Measurements from ENCODE around the gene CCDC51.

GRCh38 chr3:48428088-48428571, 11.8 kb downstream of the CCDC51 start:
- no peak for TF ChIP-seq CTCF (conservative IDR thresholded peaks at IDR 0.05; ENCODE audit: low read depth in 2 of 2)
- TF ChIP-seq, protein P1, sequence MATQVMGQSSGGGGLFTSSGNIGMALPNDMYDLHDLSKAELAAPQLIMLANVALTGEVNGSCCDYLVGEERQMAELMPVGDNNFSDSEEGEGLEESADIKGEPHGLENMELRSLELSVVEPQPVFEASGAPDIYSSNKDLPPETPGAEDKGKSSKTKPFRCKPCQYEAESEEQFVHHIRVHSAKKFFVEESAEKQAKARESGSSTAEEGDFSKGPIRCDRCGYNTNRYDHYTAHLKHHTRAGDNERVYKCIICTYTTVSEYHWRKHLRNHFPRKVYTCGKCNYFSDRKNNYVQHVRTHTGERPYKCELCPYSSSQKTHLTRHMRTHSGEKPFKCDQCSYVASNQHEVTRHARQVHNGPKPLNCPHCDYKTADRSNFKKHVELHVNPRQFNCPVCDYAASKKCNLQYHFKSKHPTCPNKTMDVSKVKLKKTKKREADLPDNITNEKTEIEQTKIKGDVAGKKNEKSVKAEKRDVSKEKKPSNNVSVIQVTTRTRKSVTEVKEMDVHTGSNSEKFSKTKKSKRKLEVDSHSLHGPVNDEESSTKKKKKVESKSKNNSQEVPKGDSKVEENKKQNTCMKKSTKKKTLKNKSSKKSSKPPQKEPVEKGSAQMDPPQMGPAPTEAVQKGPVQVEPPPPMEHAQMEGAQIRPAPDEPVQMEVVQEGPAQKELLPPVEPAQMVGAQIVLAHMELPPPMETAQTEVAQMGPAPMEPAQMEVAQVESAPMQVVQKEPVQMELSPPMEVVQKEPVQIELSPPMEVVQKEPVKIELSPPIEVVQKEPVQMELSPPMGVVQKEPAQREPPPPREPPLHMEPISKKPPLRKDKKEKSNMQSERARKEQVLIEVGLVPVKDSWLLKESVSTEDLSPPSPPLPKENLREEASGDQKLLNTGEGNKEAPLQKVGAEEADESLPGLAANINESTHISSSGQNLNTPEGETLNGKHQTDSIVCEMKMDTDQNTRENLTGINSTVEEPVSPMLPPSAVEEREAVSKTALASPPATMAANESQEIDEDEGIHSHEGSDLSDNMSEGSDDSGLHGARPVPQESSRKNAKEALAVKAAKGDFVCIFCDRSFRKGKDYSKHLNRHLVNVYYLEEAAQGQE (IDR thresholded peaks at IDR 0.05; ENCODE audit: unreplicated experiment): no peak
- no peak for TF ChIP-seq EZH2phosphoT487 (IDR thresholded peaks at IDR 0.05; ENCODE audit: unreplicated experiment)
- TF ChIP-seq, protein P2, sequence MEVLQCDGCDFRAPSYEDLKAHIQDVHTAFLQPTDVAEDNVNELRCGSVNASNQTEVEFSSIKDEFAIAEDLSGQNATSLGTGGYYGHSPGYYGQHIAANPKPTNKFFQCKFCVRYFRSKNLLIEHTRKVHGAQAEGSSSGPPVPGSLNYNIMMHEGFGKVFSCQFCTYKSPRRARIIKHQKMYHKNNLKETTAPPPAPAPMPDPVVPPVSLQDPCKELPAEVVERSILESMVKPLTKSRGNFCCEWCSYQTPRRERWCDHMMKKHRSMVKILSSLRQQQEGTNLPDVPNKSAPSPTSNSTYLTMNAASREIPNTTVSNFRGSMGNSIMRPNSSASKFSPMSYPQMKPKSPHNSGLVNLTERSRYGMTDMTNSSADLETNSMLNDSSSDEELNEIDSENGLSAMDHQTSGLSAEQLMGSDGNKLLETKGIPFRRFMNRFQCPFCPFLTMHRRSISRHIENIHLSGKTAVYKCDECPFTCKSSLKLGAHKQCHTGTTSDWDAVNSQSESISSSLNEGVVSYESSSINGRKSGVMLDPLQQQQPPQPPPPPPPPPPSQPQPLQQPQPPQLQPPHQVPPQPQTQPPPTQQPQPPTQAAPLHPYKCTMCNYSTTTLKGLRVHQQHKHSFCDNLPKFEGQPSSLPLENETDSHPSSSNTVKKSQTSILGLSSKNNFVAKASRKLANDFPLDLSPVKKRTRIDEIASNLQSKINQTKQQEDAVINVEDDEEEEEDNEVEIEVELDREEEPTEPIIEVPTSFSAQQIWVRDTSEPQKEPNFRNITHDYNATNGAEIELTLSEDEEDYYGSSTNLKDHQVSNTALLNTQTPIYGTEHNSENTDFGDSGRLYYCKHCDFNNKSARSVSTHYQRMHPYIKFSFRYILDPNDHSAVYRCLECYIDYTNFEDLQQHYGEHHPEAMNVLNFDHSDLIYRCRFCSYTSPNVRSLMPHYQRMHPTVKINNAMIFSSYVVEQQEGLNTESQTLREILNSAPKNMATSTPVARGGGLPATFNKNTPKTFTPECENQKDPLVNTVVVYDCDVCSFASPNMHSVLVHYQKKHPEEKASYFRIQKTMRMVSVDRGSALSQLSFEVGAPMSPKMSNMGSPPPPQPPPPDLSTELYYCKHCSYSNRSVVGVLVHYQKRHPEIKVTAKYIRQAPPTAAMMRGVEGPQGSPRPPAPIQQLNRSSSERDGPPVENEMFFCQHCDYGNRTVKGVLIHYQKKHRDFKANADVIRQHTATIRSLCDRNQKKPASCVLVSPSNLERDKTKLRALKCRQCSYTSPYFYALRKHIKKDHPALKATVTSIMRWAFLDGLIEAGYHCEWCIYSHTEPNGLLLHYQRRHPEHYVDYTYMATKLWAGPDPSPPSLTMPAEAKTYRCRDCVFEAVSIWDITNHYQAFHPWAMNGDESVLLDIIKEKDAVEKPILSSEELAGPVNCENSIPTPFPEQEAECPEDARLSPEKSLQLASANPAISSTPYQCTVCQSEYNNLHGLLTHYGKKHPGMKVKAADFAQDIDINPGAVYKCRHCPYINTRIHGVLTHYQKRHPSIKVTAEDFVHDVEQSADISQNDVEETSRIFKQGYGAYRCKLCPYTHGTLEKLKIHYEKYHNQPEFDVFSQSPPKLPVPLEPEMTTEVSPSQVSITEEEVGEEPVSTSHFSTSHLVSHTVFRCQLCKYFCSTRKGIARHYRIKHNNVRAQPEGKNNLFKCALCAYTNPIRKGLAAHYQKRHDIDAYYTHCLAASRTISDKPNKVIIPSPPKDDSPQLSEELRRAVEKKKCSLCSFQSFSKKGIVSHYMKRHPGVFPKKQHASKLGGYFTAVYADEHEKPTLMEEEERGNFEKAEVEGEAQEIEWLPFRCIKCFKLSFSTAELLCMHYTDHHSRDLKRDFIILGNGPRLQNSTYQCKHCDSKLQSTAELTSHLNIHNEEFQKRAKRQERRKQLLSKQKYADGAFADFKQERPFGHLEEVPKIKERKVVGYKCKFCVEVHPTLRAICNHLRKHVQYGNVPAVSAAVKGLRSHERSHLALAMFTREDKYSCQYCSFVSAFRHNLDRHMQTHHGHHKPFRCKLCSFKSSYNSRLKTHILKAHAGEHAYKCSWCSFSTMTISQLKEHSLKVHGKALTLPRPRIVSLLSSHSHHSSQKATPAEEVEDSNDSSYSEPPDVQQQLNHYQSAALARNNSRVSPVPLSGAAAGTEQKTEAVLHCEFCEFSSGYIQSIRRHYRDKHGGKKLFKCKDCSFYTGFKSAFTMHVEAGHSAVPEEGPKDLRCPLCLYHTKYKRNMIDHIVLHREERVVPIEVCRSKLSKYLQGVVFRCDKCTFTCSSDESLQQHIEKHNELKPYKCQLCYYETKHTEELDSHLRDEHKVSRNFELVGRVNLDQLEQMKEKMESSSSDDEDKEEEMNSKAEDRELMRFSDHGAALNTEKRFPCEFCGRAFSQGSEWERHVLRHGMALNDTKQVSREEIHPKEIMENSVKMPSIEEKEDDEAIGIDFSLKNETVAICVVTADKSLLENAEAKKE (CRISPR knock-in tag; IDR thresholded peaks at IDR 0.05): no peak
- TF ChIP-seq CREB1 (CRISPR knock-in tag; IDR thresholded peaks at IDR 0.05; ENCODE audit: low read depth): no peak
- no peak for TF ChIP-seq STAT1 (IDR thresholded peaks at IDR 0.05; ENCODE audit: unreplicated experiment)
- no peak for TF ChIP-seq EZH2 (IDR thresholded peaks at IDR 0.05; ENCODE audit: low read depth, unreplicated experiment)
- TF ChIP-seq JUNB (IDR thresholded peaks at IDR 0.05; ENCODE audit: unreplicated experiment): no peak
- no peak for TF ChIP-seq POLR2AphosphoS5 (IDR thresholded peaks at IDR 0.05; ENCODE audit: low read depth)
- TF ChIP-seq NANOG (IDR thresholded peaks at IDR 0.05; ENCODE audit: borderline replicate concordance): no peak
- TF ChIP-seq ZNF331 (CRISPR knock-in tag; IDR thresholded peaks at IDR 0.05; ENCODE audit: low read depth): no peak
- no peak for TF ChIP-seq ETS1 (IDR thresholded peaks at IDR 0.05)

Measured in GM23338 (cell line).